Fibroblast of the conjunctiva (primary cell): ENCODE measurements around the gene WNT5A.

Experiments used
- DNase-seq: peaks from one replicate; pipeline ENCODE4 v3.0.0-alpha.2; 2010; ENCODE audit warnings: low read depth

Gene WNT5A

GRCh38 chr3:55481744-55482495 is 5.2 kb downstream of the WNT5A start:
- no peak for DNase-seq

GRCh38 chr3:55480911-55481743 is 6.0 kb downstream of the WNT5A start:
- DNase-seq: no peak

- DNase-seq: no peak
These were observed 9.5 kb downstream of the WNT5A start for GRCh38 chr3:55477306-55478303.

GRCh38 chr3:55476515-55476914 is 10.6 kb downstream of the WNT5A start:
- no peak for DNase-seq

- DNase-seq: no peak
These were observed 12.9 kb downstream of the WNT5A start for GRCh38 chr3:55474213-55474632.

GRCh38 chr3:55473788-55474187 is 13.3 kb downstream of the WNT5A start:
- no peak for DNase-seq

- DNase-seq: no peak
These were observed 15.4 kb downstream of the WNT5A start for GRCh38 chr3:55471522-55472280.

GRCh38 chr3:55471084-55471483 is 16.0 kb downstream of the WNT5A start:
- no peak for DNase-seq

- DNase-seq: no peak
These were observed 17.1 kb downstream of the WNT5A start for GRCh38 chr3:55469957-55470526.

- no peak for DNase-seq
These were observed 18.9 kb downstream of the WNT5A start for GRCh38 chr3:55468251-55468650.

- no peak for DNase-seq
These were observed 20.0 kb downstream of the WNT5A start for GRCh38 chr3:55467099-55467498.

- no peak for DNase-seq
These were observed 20.6 kb downstream of the WNT5A start for GRCh38 chr3:55466526-55466925.

GRCh38 chr3:55461896-55462295 is 25.2 kb downstream of the WNT5A start:
- DNase-seq: no peak

- DNase-seq: no peak
These were observed 27.3 kb downstream of the WNT5A start for GRCh38 chr3:55459838-55460237.

- DNase-seq: no peak
These were observed 28.8 kb downstream of the WNT5A start for GRCh38 chr3:55458181-55458790.

- no peak for DNase-seq
These were observed 31.2 kb downstream of the WNT5A start for GRCh38 chr3:55455915-55456314.

GRCh38 chr3:55454611-55455010 is 32.5 kb downstream of the WNT5A start:
- DNase-seq: no peak

GRCh38 chr3:55453886-55454496 is 33.1 kb downstream of the WNT5A start:
- no peak for DNase-seq

GRCh38 chr3:55452886-55453285 is 34.2 kb downstream of the WNT5A start:
- DNase-seq: no peak

- DNase-seq: no peak
These were observed 37.6 kb downstream of the WNT5A start for GRCh38 chr3:55449527-55449926.
